ENCODE data around the gene CKB.

Gene CKB

GRCh38 chr14:103509864-103510723 is 12.5 kb downstream of the CKB start:
- H3K79me2 ChIP-seq (ENCODE audit: insufficient read depth, low read length) = no peaks in the 10 kb centered on the region
- no peaks in the 10 kb centered on the region for H3K9me2 ChIP-seq (replicated peaks; ENCODE audit: low read depth, low read length)
- H4K20me1 ChIP-seq (ENCODE audit: insufficient read depth, low read length, poor library complexity, severe bottlenecking) = no peaks in the 10 kb centered on the region
- H3K4me1 ChIP-seq (ENCODE audit: insufficient read depth, low read length, poor library complexity, severe bottlenecking) = no peaks in the 10 kb centered on the region
- no peak overlapping the region for H3K4me2 ChIP-seq (ENCODE audit: low read depth, low read length, poor library complexity, severe bottlenecking)
- H3K9me3 ChIP-seq (ENCODE audit: insufficient read depth, low read depth, low read length) = no peaks in the 10 kb centered on the region
- H3K4me3 ChIP-seq (ENCODE audit: low read length, poor library complexity, severe bottlenecking) = no peak overlapping the region
- TF ChIP-seq CTCF (conservative IDR thresholded peaks at IDR 0.05; ENCODE audit: low read length) (no peak), EZH2phosphoT487 (IDR thresholded peaks at IDR 0.05; ENCODE audit: borderline replicate concordance) (no peak)
- no peaks in the 10 kb centered on the region for H3F3A ChIP-seq (ENCODE audit: low read depth)
- no peaks in the 10 kb centered on the region for H3K27me3 ChIP-seq (ENCODE audit: insufficient read depth, low read length, poor library complexity, severe bottlenecking)
- no peak overlapping the region for H3K9ac ChIP-seq (ENCODE audit: low read depth, low read length, poor library complexity, severe bottlenecking)
- H2AFZ ChIP-seq (ENCODE audit: low read length) = no peak overlapping the region
- H3K36me3 ChIP-seq (ENCODE audit: insufficient read depth, low read length) = peaks cover 4% of the 10 kb centered on the region; the same call in 1 of the 2 replicates

GRCh38 chr14:103508521-103509329 is 13.9 kb downstream of the CKB start:
- Histone ChIP-seq H3K36me3 (ENCODE audit: insufficient read depth, low read length) (peaks cover 14% of the 10 kb centered on the region; the same call in 1 of the 2 replicates), H4K20me1 (ENCODE audit: insufficient read depth, low read length, poor library complexity, severe bottlenecking) (no peaks in the 10 kb centered on the region), H3K27me3 (ENCODE audit: insufficient read depth, low read length, poor library complexity, severe bottlenecking) (no peaks in the 10 kb centered on the region), H3K4me1 (ENCODE audit: insufficient read depth, low read length, poor library complexity, severe bottlenecking) (no peaks in the 10 kb centered on the region), H3K4me2 (ENCODE audit: low read depth, low read length, poor library complexity, severe bottlenecking) (no peak overlapping the region), H3K79me2 (ENCODE audit: insufficient read depth, low read length) (no peaks in the 10 kb centered on the region), H3K4me3 (ENCODE audit: low read length, poor library complexity, severe bottlenecking) (no peak overlapping the region), H3F3A (ENCODE audit: low read depth) (no peaks in the 10 kb centered on the region), H3K9me3 (ENCODE audit: insufficient read depth, low read depth, low read length) (no peaks in the 10 kb centered on the region), H3K9me2 (replicated peaks; ENCODE audit: low read depth, low read length) (no peaks in the 10 kb centered on the region), H3K9ac (ENCODE audit: low read depth, low read length, poor library complexity, severe bottlenecking) (no peak overlapping the region), H2AFZ (ENCODE audit: low read length) (no peak overlapping the region)
- TF ChIP-seq CTCF (conservative IDR thresholded peaks at IDR 0.05; ENCODE audit: low read length) = no peak
- no peak for TF ChIP-seq EZH2phosphoT487 (IDR thresholded peaks at IDR 0.05; ENCODE audit: borderline replicate concordance)

GRCh38 chr14:103507751-103508150 is 14.9 kb downstream of the CKB start:
- Histone ChIP-seq H3K36me3 (ENCODE audit: insufficient read depth, low read length) (peaks cover 23% of the 10 kb centered on the region; the same call in 1 of the 2 replicates), H3K79me2 (ENCODE audit: insufficient read depth, low read length) (no peaks in the 10 kb centered on the region), H3K9me3 (ENCODE audit: insufficient read depth, low read depth, low read length) (no peaks in the 10 kb centered on the region), H3F3A (ENCODE audit: low read depth) (no peaks in the 10 kb centered on the region), H2AFZ (ENCODE audit: low read length) (no peak overlapping the region), H3K4me3 (ENCODE audit: low read length, poor library complexity, severe bottlenecking) (no peak overlapping the region), H3K9me2 (replicated peaks; ENCODE audit: low read depth, low read length) (no peaks in the 10 kb centered on the region), H3K4me2 (ENCODE audit: low read depth, low read length, poor library complexity, severe bottlenecking) (no peak overlapping the region), H3K27me3 (ENCODE audit: insufficient read depth, low read length, poor library complexity, severe bottlenecking) (no peaks in the 10 kb centered on the region), H4K20me1 (ENCODE audit: insufficient read depth, low read length, poor library complexity, severe bottlenecking) (no peaks in the 10 kb centered on the region), H3K9ac (ENCODE audit: low read depth, low read length, poor library complexity, severe bottlenecking) (no peak overlapping the region), H3K4me1 (ENCODE audit: insufficient read depth, low read length, poor library complexity, severe bottlenecking) (no peaks in the 10 kb centered on the region)
- TF ChIP-seq EZH2phosphoT487 (IDR thresholded peaks at IDR 0.05; ENCODE audit: borderline replicate concordance) (no peak), CTCF (conservative IDR thresholded peaks at IDR 0.05; ENCODE audit: low read length) (no peak)

All from Loucy (cell line).